HepG2 (cell line): ENCODE data around the gene DIPK1B. TPM values are rescaled to one million over a fixed set of nuclear protein-coding genes. Genes with fewer than 3 reads are reported as not detected.

Experiments used
- HNF1A ChIP-seq, 2 experiments: sonication (generic) in 1 of 2; formaldehyde crosslinking in 1 of 2; IDR thresholded peaks; 2 replicates each; pipeline versions ENCODE4 v1.4.0 to v1.6.1; 2016 to 2020; ENCODE audit warnings: borderline replicate concordance in 1 of 2, low read depth in 1 of 2, mild to moderate bottlenecking in 1 of 2, missing genetic modification reagents in 1 of 2
- ISL2 ChIP-seq: sonication (generic); formaldehyde crosslinking; IDR thresholded peaks from 2 replicates; pipeline ENCODE4 v1.5.0; 2020; ENCODE audit warnings: missing genetic modification reagents
- NR2C2 ChIP-seq: sonication (generic); formaldehyde crosslinking; IDR thresholded peaks from 2 replicates; pipeline ENCODE4 v1.4.0; 2020; ENCODE audit warnings: missing genetic modification reagents, mild to moderate bottlenecking, moderate library complexity, borderline replicate concordance
- ZBTB39 ChIP-seq: sonication (generic); formaldehyde crosslinking; IDR thresholded peaks from 2 replicates; pipeline ENCODE4 v1.5.0; 2020; ENCODE audit warnings: missing genetic modification reagents
- ZFP41 ChIP-seq: sonication (generic); formaldehyde crosslinking; IDR thresholded peaks from 2 replicates; pipeline ENCODE4 v1.4.0; 2020; ENCODE audit warnings: mild to moderate bottlenecking, missing genetic modification reagents, borderline replicate concordance
- ZNF563 ChIP-seq: sonication (generic); formaldehyde crosslinking; IDR thresholded peaks from 2 replicates; pipeline ENCODE4 v1.8.0; 2022; ENCODE audit warnings: mild to moderate bottlenecking, moderate library complexity, missing genetic modification reagents
- polyA plus RNA-seq, 8 experiments: library from polyadenylated mRNA; depleted of rRNA in 3 of 8; stranded (reverse) in 7 of 8; unstranded in 1 of 8; fragments of >200 nt; fragmentation: Illumina TruSeq in 4 of 8; extraction: Trizol in 4 of 8; gene quantifications; 2 replicates each; pipeline versions ENCODE4 v1.2.1 to v1.2.3, GENCODE V29; 2011 to 2016; ENCODE audit warnings: low read depth in 4 of 8, missing spikeins in 1 of 8, mixed read lengths in 1 of 8; ENCODE audit not compliant: insufficient read depth in 1 of 8
- total RNA-seq, 5 experiments: library from RNA; depleted of rRNA; stranded (reverse); fragments of >200 nt; fragmentation: Illumina TruSeq; extraction: Trizol; gene quantifications; 2 replicates each; pipeline ENCODE4 v1.2.3, GENCODE V29; 2016; ENCODE audit warnings: low read depth in 1 of 5
- TF ChIP-seq, protein P1 (sequence below): sonication (generic); formaldehyde crosslinking; IDR thresholded peaks from 2 replicates; pipeline ENCODE4 v1.8.0; 2022; ENCODE audit warnings: mild to moderate bottlenecking, missing genetic modification reagents, moderate library complexity
- TF ChIP-seq, protein P2 (sequence below): IDR thresholded peaks from 2 replicates; pipeline ENCODE4 v1.6.1; 2018; ENCODE audit warnings: missing genetic modification reagents

DIPK1B gene
- total and polyA plus RNA-seq, 2 of the 13 experiments (the other 11 are each of a cell fraction or from before 2014, with no cell fraction given): 0.18 to 3.9 TPM

DNA sequence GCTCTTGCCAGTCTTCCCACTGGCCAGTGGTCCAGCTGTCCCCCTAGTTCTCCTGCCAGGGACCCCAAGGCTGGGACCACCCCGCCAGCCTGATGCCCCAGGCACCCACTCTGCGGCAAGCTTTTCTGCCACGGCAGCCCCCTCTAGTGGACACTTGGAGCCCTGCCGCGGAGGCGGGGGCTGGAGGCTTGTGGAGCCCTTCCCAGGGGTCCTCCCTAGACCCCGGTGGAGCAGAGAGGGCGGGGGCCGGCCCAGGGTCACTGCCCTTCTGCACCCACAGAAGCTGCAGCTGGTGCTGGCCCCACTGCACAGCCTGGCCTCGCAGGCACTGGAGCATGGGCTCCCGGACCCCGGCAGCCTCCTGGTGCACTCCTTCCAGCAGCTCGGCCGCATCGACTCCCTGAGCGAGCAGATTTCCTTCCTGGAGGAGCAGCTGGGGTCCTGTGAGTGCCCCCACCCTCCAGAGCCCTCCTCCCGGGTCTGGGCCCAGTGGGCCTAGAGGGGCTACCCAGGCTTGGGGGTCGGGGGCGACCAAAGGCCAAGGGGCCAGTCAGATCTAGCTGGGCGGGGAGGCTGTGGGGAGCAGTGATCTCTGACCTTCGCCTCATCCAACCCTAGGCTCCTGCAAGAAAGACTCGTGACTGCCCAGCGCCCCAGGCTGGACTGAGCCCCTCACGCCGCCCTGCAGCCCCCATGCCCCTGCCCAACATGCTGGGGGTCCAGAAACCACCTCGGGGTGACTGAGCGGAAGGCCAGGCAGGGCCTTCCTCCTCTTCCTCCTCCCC, 40.5 kb upstream of the DIPK1B start (continued):
- TF ChIP-seq ZNF563 (CRISPR knock-in tag): peak; percentile 35; the same call in 1 of the 2 replicates
- TF ChIP-seq, protein P1, sequence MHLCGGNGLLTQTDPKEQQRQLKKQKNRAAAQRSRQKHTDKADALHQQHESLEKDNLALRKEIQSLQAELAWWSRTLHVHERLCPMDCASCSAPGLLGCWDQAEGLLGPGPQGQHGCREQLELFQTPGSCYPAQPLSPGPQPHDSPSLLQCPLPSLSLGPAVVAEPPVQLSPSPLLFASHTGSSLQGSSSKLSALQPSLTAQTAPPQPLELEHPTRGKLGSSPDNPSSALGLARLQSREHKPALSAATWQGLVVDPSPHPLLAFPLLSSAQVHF: no peak
- TF ChIP-seq, protein P2, sequence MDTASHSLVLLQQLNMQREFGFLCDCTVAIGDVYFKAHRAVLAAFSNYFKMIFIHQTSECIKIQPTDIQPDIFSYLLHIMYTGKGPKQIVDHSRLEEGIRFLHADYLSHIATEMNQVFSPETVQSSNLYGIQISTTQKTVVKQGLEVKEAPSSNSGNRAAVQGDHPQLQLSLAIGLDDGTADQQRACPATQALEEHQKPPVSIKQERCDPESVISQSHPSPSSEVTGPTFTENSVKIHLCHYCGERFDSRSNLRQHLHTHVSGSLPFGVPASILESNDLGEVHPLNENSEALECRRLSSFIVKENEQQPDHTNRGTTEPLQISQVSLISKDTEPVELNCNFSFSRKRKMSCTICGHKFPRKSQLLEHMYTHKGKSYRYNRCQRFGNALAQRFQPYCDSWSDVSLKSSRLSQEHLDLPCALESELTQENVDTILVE (CRISPR knock-in tag): no peak
- no peak for TF ChIP-seq ZFP41 (CRISPR knock-in tag)
- no peak for TF ChIP-seq HNF1A (IDR thresholded peaks at IDR 0.05; ENCODE audit: low read depth)
- no peak for TF ChIP-seq HNF1A (CRISPR knock-in tag; IDR thresholded peaks at IDR 0.05; ENCODE audit: borderline replicate concordance)
- TF ChIP-seq ISL2 (CRISPR knock-in tag): no peak
- TF ChIP-seq NR2C2: no peak
- no peak; the same call in 1 of the 2 replicates for TF ChIP-seq ZBTB39 (CRISPR knock-in tag)
- TF ChIP-seq, all 625 proteins: peak for 21
